ENCODE results near the gene ZBTB12.
"Not testable (repeated sequence)": the region's sequence is repeated elsewhere in the genome, so short reads cannot be mapped to it uniquely, and the experiment has no call there.

GRCh38 chr6:31909298-31909697 lies 7.4 kb upstream of the ZBTB12 start:
- TF ChIP-seq CTCF (IDR thresholded peaks at IDR 0.05; ENCODE audit: low read length); EZH2 (IDR thresholded peaks at IDR 0.05; ENCODE audit: borderline replicate concordance, low read length): not testable (repeated sequence)

All from OCI-LY1 (cell line).